Common myeloid progenitor, CD34-positive (primary cell): ENCODE results near the gene KCNMB2.
A peak's percentile ranks its signal among the peaks of the same experiment; 100 is the strongest.
"Not testable (repeated sequence)": the region's sequence is repeated elsewhere in the genome, so short reads cannot be mapped to it uniquely, and the experiment has no call there.

Experiments
- CTCF ChIA-PET: fragments of 350-600 bp; sonication (Branson Sonifier 250); formaldehyde crosslinking; loops from one replicate; lab custom pipeline; 2021; ENCODE audit warnings: antibody characterized with exemption; lab: Charles Lee
- POLR2A ChIA-PET: fragments of 350-600 bp; sonication (Branson Sonifier 250); formaldehyde crosslinking; loops from one replicate; lab custom pipeline; 2021; ENCODE audit warnings: antibody characterized with exemption; lab: Charles Lee
- DNase-seq, 3 donors: peaks; one replicate each; pipeline versions ENCODE4 v3.0.0 to v3.0.0-alpha.2; 2013
- H3K27ac ChIP-seq, 2 experiments: 1 replicate in 1 of 2; 2 replicates in 1 of 2; pipeline ENCODE4 v1.7.0; 2013; ENCODE audit warnings: inconsistent platforms in 2 of 2, low read length in 2 of 2, mild to moderate bottlenecking in 2 of 2, low read depth in 1 of 2, moderate library complexity in 1 of 2; ENCODE audit not compliant: severe bottlenecking in 2 of 2, insufficient read depth in 1 of 2, poor library complexity in 1 of 2
- H3K27me3 ChIP-seq, 5 experiments: replicated peaks in 2 of 5; 1 replicate in 3 of 5; 2 replicates in 2 of 5; pipeline versions ENCODE4 v1.6.1 to v1.7.0; 2013; ENCODE audit warnings: low read length in 4 of 5, mild to moderate bottlenecking in 2 of 5, moderate library complexity in 2 of 5, inconsistent platforms in 1 of 5; ENCODE audit not compliant: insufficient read depth in 5 of 5, control insufficient read depth in 4 of 5
- H3K36me3 ChIP-seq, 4 experiments: 1 replicate in 2 of 4; 2 replicates in 2 of 4; pipeline versions ENCODE4 v1.6.1 to v1.7.0; 2013; ENCODE audit warnings: low read length in 3 of 4, control low read depth in 1 of 4, mild to moderate bottlenecking in 1 of 4; ENCODE audit not compliant: control insufficient read depth in 4 of 4, insufficient read depth in 4 of 4
- H3K4me1 ChIP-seq, 4 experiments: 1 replicate in 3 of 4; 2 replicates in 1 of 4; pipeline versions ENCODE4 v1.6.1 to v1.7.1; 2013; ENCODE audit warnings: low read length in 3 of 4, mild to moderate bottlenecking in 3 of 4, control low read depth in 1 of 4, inconsistent platforms in 1 of 4, moderate library complexity in 1 of 4; ENCODE audit not compliant: control insufficient read depth in 4 of 4, insufficient read depth in 4 of 4; ENCODE audit errors: control extremely low read depth in 1 of 4
- H3K4me3 ChIP-seq, 7 experiments: 1 replicate in 4 of 7; 2 replicates in 3 of 7; pipeline versions ENCODE4 v1.5.1 to v1.7.0; 2013; ENCODE audit warnings: mild to moderate bottlenecking in 7 of 7, low read length in 6 of 7, moderate library complexity in 6 of 7, inconsistent platforms in 2 of 7, low read depth in 2 of 7, control low read depth in 1 of 7; ENCODE audit not compliant: insufficient read depth in 4 of 7, control insufficient read depth in 1 of 7; ENCODE audit errors: extremely low read depth in 1 of 7
- H3K9me3 ChIP-seq, 5 experiments: 1 replicate in 4 of 5; 2 replicates in 1 of 5; pipeline versions ENCODE4 v1.6.1 to v1.7.1; 2013; ENCODE audit warnings: low read length in 4 of 5, mild to moderate bottlenecking in 2 of 5, inconsistent platforms in 1 of 5, low read depth in 1 of 5, moderate library complexity in 1 of 5; ENCODE audit not compliant: control insufficient read depth in 4 of 5, insufficient read depth in 2 of 5; ENCODE audit errors: control extremely low read depth in 1 of 5
- WGBS: methylation state at CpG from one replicate; pipeline ENCODE4 v1.1.5; 2013; ENCODE audit not compliant: insufficient coverage; 5-methylcytosine and 5-hydroxymethylcytosine counted together

Gene KCNMB2

DNA sequence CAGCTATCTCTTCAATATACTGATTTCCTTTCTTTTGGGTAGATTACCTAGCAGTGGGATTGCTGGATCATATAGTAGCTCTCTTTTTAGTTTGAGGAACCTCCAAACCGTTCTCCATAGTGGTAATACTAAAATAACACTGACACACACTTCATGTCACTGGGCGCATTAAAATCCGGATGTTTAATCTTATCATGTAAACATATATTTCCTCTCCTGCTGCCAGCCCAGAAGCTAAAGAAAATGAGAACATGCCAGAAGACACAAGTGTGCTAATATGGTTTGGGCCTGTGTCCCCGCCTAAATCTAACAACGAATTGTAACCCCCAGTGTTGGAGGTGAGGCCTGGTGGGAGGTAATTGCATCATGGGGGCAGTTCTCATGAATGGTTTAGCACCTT is 23.6 kb upstream of the KCNMB2 start:
- POLR2A ChIA-PET: no interaction called here
- CTCF ChIA-PET: no interaction called here
- H3K4me1 ChIP-seq: no peaks in the 10 kb centered on the region
- no peak overlapping the region for H3K4me3 ChIP-seq
- peak in 2 of 3 donors; percentile 7 to 26 for DNase-seq
- WGBS: 85% methylated on average over 4 of the region's 5 CpGs
- H3K36me3 ChIP-seq: no peaks in the 10 kb centered on the region
- no peak overlapping the region for H3K27ac ChIP-seq
- no peaks in the 10 kb centered on the region for H3K27me3 ChIP-seq
- no peaks in the 10 kb centered on the region for H3K9me3 ChIP-seq

DNA sequence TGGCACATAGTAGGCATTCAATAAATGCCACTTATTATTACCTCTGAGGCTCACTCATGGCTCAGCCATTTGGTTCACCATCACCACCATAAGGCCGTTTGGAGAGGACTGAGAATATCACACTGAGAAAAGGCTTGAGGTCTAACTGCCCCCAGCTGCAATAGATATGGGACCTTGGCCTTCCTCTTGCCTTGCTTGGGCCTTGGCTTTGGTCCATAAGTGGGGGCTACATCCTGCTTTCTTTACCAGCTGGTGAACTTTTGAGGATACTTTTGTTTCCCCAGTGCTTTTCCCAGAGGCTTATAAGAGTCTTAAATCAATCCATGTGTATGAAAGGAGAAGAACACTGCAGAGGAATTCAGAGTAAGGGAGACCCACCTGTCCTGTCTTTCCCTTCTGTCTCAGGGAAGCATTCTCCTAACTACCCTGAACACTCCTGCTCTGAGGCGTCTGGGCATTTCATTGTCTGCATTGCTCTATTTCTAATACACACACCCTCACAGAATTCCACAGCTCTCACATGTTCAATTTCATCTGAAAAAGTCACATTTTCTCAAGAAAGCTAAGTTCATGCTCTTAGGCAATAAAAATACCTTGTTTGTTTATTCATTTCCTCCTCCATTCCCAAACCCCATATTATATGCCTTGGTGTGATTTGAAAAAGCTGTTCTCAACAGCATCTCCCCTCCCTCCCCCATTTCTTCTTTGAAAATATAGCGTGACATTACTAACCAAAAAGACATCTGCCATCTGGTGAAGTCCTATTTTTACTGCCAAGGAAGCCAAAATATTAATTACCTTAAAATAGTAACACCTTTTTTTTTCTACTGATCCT is 22.5 kb upstream of the KCNMB2 start:
- ChIA-PET CTCF (no interaction called here), POLR2A (no interaction called here)
- no peak for DNase-seq
- Histone ChIP-seq H3K4me3 (no peak overlapping the region), H3K4me1 (no peaks in the 10 kb centered on the region), H3K27ac (no peak overlapping the region), H3K36me3 (no peaks in the 10 kb centered on the region), H3K9me3 (no peaks in the 10 kb centered on the region), H3K27me3 (peaks cover 0 to 2% (median 0%) of the 10 kb centered on the region in 5 experiments)
- 82% methylated on average over 3 of the region's 3 CpGs for WGBS

DNA sequence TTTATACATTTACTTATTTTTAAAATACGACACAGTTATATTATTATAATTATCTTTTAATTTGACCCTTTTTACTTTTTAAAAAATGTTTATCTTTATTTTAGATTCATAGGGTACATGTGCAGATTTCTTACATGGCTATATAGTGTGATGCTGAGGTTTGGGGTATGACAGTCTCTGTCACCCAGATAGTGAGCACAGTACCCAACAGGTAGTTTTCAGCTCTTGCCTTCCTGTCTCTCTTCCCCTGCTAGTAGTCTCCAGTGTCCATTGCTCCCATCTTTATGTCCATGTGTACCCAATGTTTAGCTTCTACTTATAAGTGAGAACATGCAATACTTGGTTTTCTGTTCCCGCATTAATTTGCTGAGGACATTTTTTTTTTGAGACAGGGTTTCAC is 21.8 kb upstream of the KCNMB2 start:
- Histone ChIP-seq H3K4me1 (no peaks in the 10 kb centered on the region), H3K9me3 (no peaks in the 10 kb centered on the region), H3K36me3 (no peaks in the 10 kb centered on the region), H3K27me3 (peaks cover 0 to 2% (median 0%) of the 10 kb centered on the region in 5 experiments), H3K27ac (no peak overlapping the region), H3K4me3 (no peak overlapping the region)
- DNase-seq: no peak
- CTCF ChIA-PET: no interaction called here
- WGBS: 100% methylated on average over 1 of the region's 2 CpGs
- POLR2A ChIA-PET: no interaction called here

DNA sequence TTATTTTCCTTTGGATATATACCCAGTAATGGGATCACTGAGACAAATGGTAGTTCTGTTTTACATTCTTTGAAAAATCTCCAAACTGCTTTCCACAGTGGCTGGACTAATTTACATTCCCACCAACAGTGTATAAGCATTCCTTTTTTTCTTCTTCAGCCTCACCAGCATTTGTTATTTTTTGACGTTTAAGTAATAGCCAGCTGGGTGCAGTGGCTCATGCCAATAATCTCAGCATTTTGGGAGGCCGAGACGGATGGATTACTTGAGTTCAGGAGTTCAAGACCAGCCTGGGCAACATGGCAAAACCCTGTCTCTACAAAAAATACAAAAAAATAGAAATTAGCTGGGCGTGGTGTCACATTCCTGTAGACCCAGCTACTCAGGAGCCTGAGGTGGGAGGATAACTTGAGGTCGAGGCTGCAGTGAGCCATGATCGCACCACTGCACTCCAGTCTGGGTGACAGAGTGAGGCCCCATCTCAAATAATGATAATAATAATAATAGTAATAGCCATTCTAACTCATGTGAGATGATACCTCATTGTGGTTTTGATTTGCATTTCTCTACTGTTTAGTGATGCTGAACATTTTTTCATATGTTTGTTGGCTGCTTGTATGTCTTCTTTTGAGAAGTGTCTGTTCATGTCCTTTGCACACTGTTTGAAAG is 21.0 kb upstream of the KCNMB2 start:
- CTCF ChIA-PET, H3K4me3 ChIP-seq, POLR2A ChIA-PET, H3K27me3 ChIP-seq, H3K36me3 ChIP-seq, H3K9me3 ChIP-seq, H3K4me1 ChIP-seq, DNase-seq, H3K27ac ChIP-seq: not testable (repeated sequence)
- 89% methylated on average over 3 of the region's 6 CpGs for WGBS

DNA sequence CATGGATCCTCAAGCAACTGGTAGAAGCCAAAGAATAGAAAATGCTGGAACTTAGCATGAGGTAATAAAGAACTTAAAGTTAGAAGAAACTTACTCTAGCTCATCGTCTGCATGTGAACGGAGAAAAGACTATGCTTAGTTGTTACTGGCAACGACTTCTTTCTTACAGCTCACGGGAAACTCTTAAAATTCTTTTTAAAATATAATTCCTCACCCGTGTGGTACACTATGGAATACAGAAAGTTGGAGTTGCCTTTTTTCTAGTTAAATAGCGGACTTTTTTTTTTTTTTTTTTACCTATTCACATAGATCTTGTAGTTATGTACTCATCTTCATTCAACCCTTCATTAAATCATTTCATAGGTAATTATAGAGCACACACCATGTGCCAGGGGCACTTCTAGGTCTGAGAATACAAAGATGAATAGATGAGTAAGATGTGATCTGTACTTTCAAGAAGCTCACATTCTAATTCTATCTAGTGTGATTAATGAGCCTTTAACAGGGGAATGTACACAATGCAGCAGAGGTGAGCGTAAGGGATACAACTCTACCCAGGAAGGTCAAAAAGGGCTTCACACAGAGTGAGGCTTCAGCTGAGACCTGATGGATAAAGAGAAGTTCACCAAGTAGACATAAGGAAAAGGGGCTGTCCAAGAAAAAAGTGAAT is 18.4 kb upstream of the KCNMB2 start:
- WGBS: 95% methylated on average over 3 of the region's 7 CpGs
- no peak overlapping the region for H3K27ac ChIP-seq
- DNase-seq: no peak
- no peak overlapping the region for H3K4me3 ChIP-seq
- no peaks in the 10 kb centered on the region for H3K9me3 ChIP-seq
- H3K4me1 ChIP-seq: no peaks in the 10 kb centered on the region
- ChIA-PET POLR2A (no interaction called here), CTCF (no interaction called here)
- no peaks in the 10 kb centered on the region for H3K36me3 ChIP-seq
- H3K27me3 ChIP-seq: peaks cover 0 to 2% (median 0%) of the 10 kb centered on the region in 5 experiments

DNA sequence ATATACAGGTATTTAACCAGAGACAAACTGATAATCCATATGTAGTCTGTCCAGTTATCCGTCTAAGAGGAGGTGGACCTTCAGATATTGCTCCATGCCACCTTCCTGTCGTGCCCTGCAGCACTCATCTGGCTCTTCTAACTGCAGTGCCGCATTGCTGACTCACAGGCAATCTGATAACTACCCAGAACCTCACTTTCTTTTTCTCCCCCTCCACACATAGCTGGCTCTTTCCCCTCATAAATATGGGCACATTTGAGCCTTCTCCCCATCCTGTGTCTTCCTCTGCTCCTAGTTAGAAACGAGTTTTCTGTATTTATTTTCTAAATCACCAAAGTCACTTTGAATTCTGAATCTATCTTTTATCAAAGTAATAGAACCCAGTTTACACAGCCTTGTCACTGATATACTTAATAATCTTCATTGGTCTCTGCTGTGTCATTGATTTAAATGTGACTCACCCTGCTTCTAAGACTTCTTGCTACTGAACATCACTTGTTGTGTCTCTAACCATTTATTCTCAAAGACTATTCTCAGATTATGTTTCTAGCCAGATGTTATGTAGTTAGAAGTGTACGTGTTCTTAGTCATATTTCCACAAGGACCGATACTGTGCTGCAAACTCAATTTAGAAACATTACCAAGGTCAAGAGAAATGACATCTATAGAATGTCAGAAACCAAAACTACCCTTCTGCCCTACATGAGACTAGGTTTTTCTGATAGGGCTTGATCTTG is 17.4 kb upstream of the KCNMB2 start:
- Histone ChIP-seq H3K4me1 (no peaks in the 10 kb centered on the region), H3K9me3 (no peaks in the 10 kb centered on the region), H3K27ac (no peak overlapping the region), H3K27me3 (peaks cover 0 to 2% (median 0%) of the 10 kb centered on the region in 5 experiments), H3K4me3 (no peak overlapping the region), H3K36me3 (no peaks in the 10 kb centered on the region)
- ChIA-PET POLR2A (no interaction called here), CTCF (no interaction called here)
- no peak for DNase-seq
- WGBS: 87% methylated on average over 3 of the region's 6 CpGs
